ENCODE data around the gene FBXO31.

FBXO31 gene

GRCh38 chr16:87286839-87287626 is 96.5 kb downstream of the FBXO31 start:
- TF ChIP-seq EZH2 (IDR thresholded peaks at IDR 0.05; ENCODE audit: borderline replicate concordance, low read depth, low read length, severe bottlenecking), result no peak
- H3K36me3 ChIP-seq (ENCODE audit: insufficient read depth, low read length), result no peaks in the 10 kb centered on the region
- no peaks in the 10 kb centered on the region for H3K79me2 ChIP-seq (ENCODE audit: insufficient read depth, low read length)
- no peak overlapping the region for H3K27ac ChIP-seq (ENCODE audit: low read length)
- H3K9ac ChIP-seq (ENCODE audit: low read depth, low read length), result no peak overlapping the region
- H2AFZ ChIP-seq (ENCODE audit: low read depth, low read length), result no peak overlapping the region
- H3K4me3 ChIP-seq (ENCODE audit: low read depth in 1 of 2, low read length in 2 of 2), result no peak overlapping the region
- no peak for ATAC-seq (ENCODE audit: insufficient read depth, low read depth)
- H3K4me1 ChIP-seq (ENCODE audit: insufficient read depth, low read length), result no peaks in the 10 kb centered on the region
- H3K27me3 ChIP-seq (ENCODE audit: insufficient read depth, low read length, poor library complexity), result no peaks in the 10 kb centered on the region
- H3K4me2 ChIP-seq (ENCODE audit: insufficient read depth, low read length), result no peak overlapping the region
- H3K9me3 ChIP-seq (ENCODE audit: insufficient read depth, low read length, severe bottlenecking), result no peaks in the 10 kb centered on the region
- H4K20me1 ChIP-seq (ENCODE audit: insufficient read depth, low read length), result no peaks in the 10 kb centered on the region
- DNase-seq, result no peak

- H3K4me3 ChIP-seq (ENCODE audit: low read depth in 1 of 2, low read length in 2 of 2), result no peak overlapping the region
- ATAC-seq (ENCODE audit: insufficient read depth, low read depth) (no peak), DNase-seq (no peak)
- no peak overlapping the region for H2AFZ ChIP-seq (ENCODE audit: low read depth, low read length)
- TF ChIP-seq EZH2 (IDR thresholded peaks at IDR 0.05; ENCODE audit: borderline replicate concordance, low read depth, low read length, severe bottlenecking) (no peak), CTCF (IDR thresholded peaks at IDR 0.05; ENCODE audit: borderline replicate concordance, extremely low read depth, low read length, poor library complexity, severe bottlenecking) (no peak)
- H3K4me1 ChIP-seq (ENCODE audit: insufficient read depth, low read length), result no peaks in the 10 kb centered on the region
- H3K9me3 ChIP-seq (ENCODE audit: insufficient read depth, low read length, severe bottlenecking), result no peaks in the 10 kb centered on the region
- no peak overlapping the region for H3K9ac ChIP-seq (ENCODE audit: low read depth, low read length)
- no peak overlapping the region for H3K4me2 ChIP-seq (ENCODE audit: insufficient read depth, low read length)
- no peaks in the 10 kb centered on the region for H3K36me3 ChIP-seq (ENCODE audit: insufficient read depth, low read length)
- no peaks in the 10 kb centered on the region for H3K79me2 ChIP-seq (ENCODE audit: insufficient read depth, low read length)
- no peaks in the 10 kb centered on the region for H4K20me1 ChIP-seq (ENCODE audit: insufficient read depth, low read length)
- no peak overlapping the region for H3K27ac ChIP-seq (ENCODE audit: low read length)
- H3K27me3 ChIP-seq (ENCODE audit: insufficient read depth, low read length, poor library complexity), result no peaks in the 10 kb centered on the region
These were observed 99.4 kb downstream of the FBXO31 start for GRCh38 chr16:87284183-87284582.

- no peak for DNase-seq
- no peaks in the 10 kb centered on the region for H3K4me1 ChIP-seq (ENCODE audit: insufficient read depth, low read length)
- H3K4me2 ChIP-seq (ENCODE audit: insufficient read depth, low read length), result no peak overlapping the region
- H3K79me2 ChIP-seq (ENCODE audit: insufficient read depth, low read length), result no peaks in the 10 kb centered on the region
- no peaks in the 10 kb centered on the region for H4K20me1 ChIP-seq (ENCODE audit: insufficient read depth, low read length)
- H3K36me3 ChIP-seq (ENCODE audit: insufficient read depth, low read length), result no peaks in the 10 kb centered on the region
- no peak for TF ChIP-seq CTCF (IDR thresholded peaks at IDR 0.05; ENCODE audit: borderline replicate concordance, extremely low read depth, low read length, poor library complexity, severe bottlenecking)
- no peak for TF ChIP-seq EZH2 (IDR thresholded peaks at IDR 0.05; ENCODE audit: borderline replicate concordance, low read depth, low read length, severe bottlenecking)
- H3K27ac ChIP-seq (ENCODE audit: low read length), result no peak overlapping the region
- H3K9ac ChIP-seq (ENCODE audit: low read depth, low read length), result no peak overlapping the region
- H3K4me3 ChIP-seq (ENCODE audit: low read depth in 1 of 2, low read length in 2 of 2), result no peak overlapping the region
- ATAC-seq (ENCODE audit: insufficient read depth, low read depth), result no peak
- no peak overlapping the region for H2AFZ ChIP-seq (ENCODE audit: low read depth, low read length)
- H3K27me3 ChIP-seq (ENCODE audit: insufficient read depth, low read length, poor library complexity), result no peaks in the 10 kb centered on the region
- H3K9me3 ChIP-seq (ENCODE audit: insufficient read depth, low read length, severe bottlenecking), result no peaks in the 10 kb centered on the region
These were observed 104.4 kb downstream of the FBXO31 start for GRCh38 chr16:87279094-87279658.
